Measurements from ENCODE around the gene SMYD3.

- no peak for TF ChIP-seq CTCF (IDR thresholded peaks at IDR 0.05)
- no peak for TF ChIP-seq POLR2A (IDR thresholded peaks at IDR 0.05)
Measured at GRCh38 chr1:246035060-246035541, 472.0 kb downstream of the SMYD3 start.
